BJ (cell line): ENCODE results near the gene RNU2-1. TPM values are rescaled to one million over a fixed set of nuclear protein-coding genes. Genes with fewer than 3 reads are reported as not detected.
"Not testable (repeated sequence)": the region's sequence is repeated elsewhere in the genome, so short reads cannot be mapped to it uniquely, and the experiment has no call there.

ENCODE experiments used
- CTCF ChIA-PET: fragments of 350-600 bp; formaldehyde crosslinking; extraction: SDS; loops from one replicate; lab custom pipeline; 2021; ENCODE audit warnings: antibody characterized with exemption, inconsistent platforms; lab: Yijun Ruan, JAX
- POLR2A ChIA-PET: fragments of 300-600 bp; sonication (Branson Sonifier 250); formaldehyde crosslinking; extraction: SDS; loops from one replicate; lab custom pipeline; 2021; ENCODE audit warnings: antibody characterized with exemption; lab: Charles Lee
- DNase-seq: peaks from one replicate; pipeline ENCODE4 v3.0.0-alpha.2; 2011; ENCODE audit warnings: low read depth
- H3K27me3 ChIP-seq: 2 replicates; pipeline ENCODE4 v1.6.0; 2011; ENCODE audit warnings: low read length; ENCODE audit not compliant: control insufficient read depth, insufficient read depth
- H3K36me3 ChIP-seq: 2 replicates; pipeline ENCODE4 v1.5.1; 2011; ENCODE audit warnings: low read length; ENCODE audit not compliant: control insufficient read depth, insufficient read depth
- H3K4me3 ChIP-seq: 2 replicates; pipeline ENCODE4 v1.5.1; 2011; ENCODE audit warnings: low read depth, mild to moderate bottlenecking, control low read depth, low read length
- CTCF ChIP-seq: IDR thresholded peaks from 2 replicates; pipeline ENCODE4 v1.5.1; 2011; ENCODE audit warnings: low read depth, mild to moderate bottlenecking, control low read depth, inconsistent platforms, low read length, moderate library complexity; ENCODE audit not compliant: insufficient read depth
- polyA plus RNA-seq: library from polyadenylated mRNA; depleted of rRNA; stranded (reverse); fragments of >200 nt; gene quantifications from 2 replicates; pipeline ENCODE4 v1.2.3, GENCODE V29; 2011; rRNA removed
- small RNA-seq: library from RNA; depleted of rRNA; stranded (forward); fragments of <200 nt; gene quantifications from one replicate; pipeline ENCODE3, GENCODE V24; 2012; ENCODE audit warnings: low replicate concordance, low read depth; ENCODE audit not compliant: insufficient read length

RNU2-1 gene
- polyA plus RNA-seq, 1 experiment: not detected

DNA sequence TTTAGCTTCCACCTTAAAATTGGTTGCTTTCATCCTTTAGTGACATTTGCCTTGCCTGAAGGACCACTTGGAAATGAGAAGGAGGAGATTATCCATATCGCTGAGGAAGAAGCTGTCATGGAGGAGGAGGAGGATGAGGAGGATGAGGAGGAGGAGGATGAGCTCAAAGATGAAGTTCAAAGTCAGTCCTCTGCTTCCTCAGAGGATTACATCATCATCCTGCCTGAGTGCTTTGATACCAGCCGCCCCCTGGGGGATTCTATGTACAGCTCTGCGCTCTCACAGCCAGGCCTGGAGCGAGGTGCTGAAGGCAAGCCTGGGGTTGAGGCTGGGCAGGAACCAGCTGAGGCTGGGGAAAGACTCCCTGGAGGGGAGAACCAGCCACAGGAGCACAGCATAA is 33.6 kb downstream of the RNU2-1 start:
- Histone ChIP-seq H3K36me3 (peaks cover 43% of the 10 kb centered on the region), H3K27me3 (no peaks in the 10 kb centered on the region), H3K4me3 (no peak overlapping the region)
- DNase-seq: no peak
- CTCF ChIA-PET: interaction anchor here (0.8 to 0.9 kb wide), 2 partner anchors 14 to 202 kb away, joined by 3 read pairs; partner anchors contain the start of gene RPL27
- TF ChIP-seq CTCF: no peak
- POLR2A ChIA-PET: no interaction called here

GRCh38 chr17:43199633-43200032 is 34.1 kb downstream of the RNU2-1 start:
- POLR2A ChIA-PET: no interaction called here
- Histone ChIP-seq H3K36me3 (peaks cover 45% of the 10 kb centered on the region), H3K27me3 (no peaks in the 10 kb centered on the region), H3K4me3 (no peak overlapping the region)
- TF ChIP-seq CTCF: no peak
- no peak for DNase-seq
- CTCF ChIA-PET: interaction anchor here (0.8 to 0.9 kb wide), 2 partner anchors 13 to 202 kb away, joined by 3 read pairs; partner anchors contain the start of gene RPL27

- Histone ChIP-seq H3K27me3 (no peaks in the 10 kb centered on the region), H3K4me3 (no peak overlapping the region), H3K36me3 (peaks cover 47% of the 10 kb centered on the region)
- DNase-seq: no peak
- POLR2A ChIA-PET: no interaction called here
- no peak for TF ChIP-seq CTCF
- CTCF ChIA-PET: no interaction called here
These were observed 40.5 kb downstream of the RNU2-1 start for GRCh38 chr17:43193251-43193650.

- CTCF ChIA-PET: interaction anchor here (1.6 to 1.7 kb wide), 2 partner anchors 9 to 13 kb away, joined by 3 read pairs; no protein-coding TSS in a partner anchor
- H3K36me3 ChIP-seq: peaks cover 26% of the 10 kb centered on the region
- POLR2A ChIA-PET, H3K27me3 ChIP-seq, H3K4me3 ChIP-seq, DNase-seq: not testable (repeated sequence)
These were observed 47.1 kb downstream of the RNU2-1 start for GRCh38 chr17:43186656-43187055.

DNA sequence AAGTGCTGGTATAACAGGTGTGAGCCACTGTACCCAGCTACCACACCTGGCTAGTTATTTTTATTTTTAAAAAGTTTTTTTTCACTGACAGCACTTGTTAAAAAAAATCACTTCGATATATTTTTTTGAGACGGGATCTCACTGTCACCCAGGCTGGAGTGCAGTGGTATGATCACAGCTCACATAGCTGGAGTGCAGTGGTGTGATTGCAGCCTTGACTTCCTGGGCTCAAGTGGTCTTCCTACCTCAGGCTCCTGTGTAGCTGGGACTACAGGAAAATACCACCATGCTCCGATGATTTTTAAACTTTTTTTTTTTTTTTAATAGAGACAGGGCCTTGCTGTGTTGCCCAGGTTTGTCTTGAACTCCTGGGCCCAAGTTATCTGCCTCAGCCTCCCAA is 49.9 kb downstream of the RNU2-1 start:
- ChIA-PET CTCF (no interaction called here), POLR2A (no interaction called here)
- DNase-seq: no peak
- TF ChIP-seq CTCF: no peak
- Histone ChIP-seq H3K36me3 (peaks cover 15% of the 10 kb centered on the region), H3K4me3 (no peak overlapping the region), H3K27me3 (no peaks in the 10 kb centered on the region)

Small RNA genes within 50 kb of the gene (small RNA-seq; reads per million reads assigned to genes)
- gene RF00004 (not detected), gene RNU2-1 (not detected)

Other genes starting within 250 kb of the RNU2-1 start
- 3,309 and 5,343 TPM in 2 replicates for gene RPL27, start 235.6 kb downstream of the RNU2-1 start, polyA plus RNA-seq
- 27.7 and 42.5 TPM in 2 replicates for gene IFI35, start 227.2 kb downstream of the RNU2-1 start, polyA plus RNA-seq
- 170 and 245 TPM in 2 replicates for gene VAT1, start 211.6 kb downstream of the RNU2-1 start, polyA plus RNA-seq
- gene RND2, start 208.7 kb downstream of the RNU2-1 start, polyA plus RNA-seq: 0.89 and 1.3 TPM in 2 replicates
- gene BRCA1, start 108.6 kb downstream of the RNU2-1 start, polyA plus RNA-seq: 9.4 and 12.6 TPM in 2 replicates
- 130 and 142 TPM in 2 replicates for gene NBR1, start 62.8 kb downstream of the RNU2-1 start, polyA plus RNA-seq
- gene TMEM106A, start 22.1 kb downstream of the RNU2-1 start, polyA plus RNA-seq: 7.0 and 9.3 TPM in 2 replicates
- not detected in 2 replicates for gene CCDC200, start 5.4 kb downstream of the RNU2-1 start, polyA plus RNA-seq
- 29.1 and 33.8 TPM in 2 replicates for gene ARL4D, start 165.0 kb upstream of the RNU2-1 start, polyA plus RNA-seq
- gene DHX8, start 250.0 kb upstream of the RNU2-1 start, polyA plus RNA-seq: 40.0 and 42.7 TPM in 2 replicates